ENCODE results near the gene INSR.

The INSR gene

GRCh38 chr19:7294558-7295212 lies 471 bp upstream of the INSR start:
- DNase-seq: peak; percentile 50

GRCh38 chr19:7292950-7293761 lies 1.1 kb downstream of the INSR start:
- DNase-seq: no peak

GRCh38 chr19:7292352-7292949 lies 1.8 kb downstream of the INSR start:
- no peak for DNase-seq

- DNase-seq: no peak
Observed at GRCh38 chr19:7288977-7289376, 5.2 kb downstream of the INSR start.

- no peak for DNase-seq
Observed at GRCh38 chr19:7288131-7288530, 6.1 kb downstream of the INSR start.

- no peak for DNase-seq
Observed at GRCh38 chr19:7287722-7288121, 6.5 kb downstream of the INSR start.

- no peak for DNase-seq
Observed at GRCh38 chr19:7280940-7281666, 13.1 kb downstream of the INSR start.

- peak; percentile 64 for DNase-seq
Observed at GRCh38 chr19:7272856-7273578, 21.2 kb downstream of the INSR start.

GRCh38 chr19:7268705-7269098 lies 25.5 kb downstream of the INSR start:
- DNase-seq: no peak

GRCh38 chr19:7267792-7268704 lies 26.2 kb downstream of the INSR start:
- DNase-seq: peak; percentile 91

- no peak for DNase-seq
Observed at GRCh38 chr19:7266832-7267231, 27.4 kb downstream of the INSR start.

GRCh38 chr19:7265963-7266362 lies 28.3 kb downstream of the INSR start:
- DNase-seq: no peak

GRCh38 chr19:7264858-7265257 lies 29.4 kb downstream of the INSR start:
- DNase-seq: no peak

GRCh38 chr19:7263521-7263920 lies 30.7 kb downstream of the INSR start:
- DNase-seq: no peak

- no peak for DNase-seq
Observed at GRCh38 chr19:7263066-7263465, 31.1 kb downstream of the INSR start.

- no peak for DNase-seq
Observed at GRCh38 chr19:7262470-7262869, 31.7 kb downstream of the INSR start.

GRCh38 chr19:7260161-7260560 lies 34.1 kb downstream of the INSR start:
- no peak for DNase-seq

- DNase-seq: no peak
Observed at GRCh38 chr19:7258840-7259395, 35.3 kb downstream of the INSR start.

- no peak for DNase-seq
Observed at GRCh38 chr19:7258041-7258839, 36.0 kb downstream of the INSR start.

Measured in inflammatory macrophage treated with lipopolysaccharide for 4 hours (primary cell).